AG09319 (cell line): ENCODE measurements around the gene MRPL33.
"Not testable (repeated sequence)": the region's sequence is repeated elsewhere in the genome, so short reads cannot be mapped to it uniquely, and the experiment has no call there.

Experiments used
- DNase-seq: peaks from one replicate; pipeline ENCODE4 v3.0.0-alpha.2; 2010; ENCODE audit warnings: low read depth; ENCODE audit errors: extremely low read depth
- TF ChIP-seq, protein P1 (sequence below): IDR thresholded peaks from 2 replicates; pipeline ENCODE4 v1.5.1; 2011; ENCODE audit warnings: low read depth, mild to moderate bottlenecking, inconsistent platforms, low read length, moderate library complexity

MRPL33 gene

DNA sequence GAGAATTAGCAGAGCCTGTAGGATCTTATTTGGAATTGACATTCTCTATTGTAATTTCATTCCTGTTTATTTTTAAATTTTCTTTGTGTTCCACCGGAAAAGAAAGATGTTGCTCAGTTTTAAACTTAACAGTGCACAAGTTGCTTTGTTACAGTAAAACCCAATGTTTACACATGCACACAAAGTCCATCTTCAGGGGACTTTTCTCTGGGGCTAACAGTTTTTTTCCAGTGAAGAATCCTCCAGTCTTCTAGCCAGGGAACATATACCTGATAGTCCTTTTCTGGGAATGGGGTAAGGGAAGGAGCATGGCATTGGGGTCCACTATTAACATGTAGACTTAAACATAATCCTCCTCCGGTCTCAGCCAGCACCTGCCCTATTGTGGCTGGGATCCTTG, 25.2 kb upstream of the MRPL33 start:
- TF ChIP-seq, protein P1, sequence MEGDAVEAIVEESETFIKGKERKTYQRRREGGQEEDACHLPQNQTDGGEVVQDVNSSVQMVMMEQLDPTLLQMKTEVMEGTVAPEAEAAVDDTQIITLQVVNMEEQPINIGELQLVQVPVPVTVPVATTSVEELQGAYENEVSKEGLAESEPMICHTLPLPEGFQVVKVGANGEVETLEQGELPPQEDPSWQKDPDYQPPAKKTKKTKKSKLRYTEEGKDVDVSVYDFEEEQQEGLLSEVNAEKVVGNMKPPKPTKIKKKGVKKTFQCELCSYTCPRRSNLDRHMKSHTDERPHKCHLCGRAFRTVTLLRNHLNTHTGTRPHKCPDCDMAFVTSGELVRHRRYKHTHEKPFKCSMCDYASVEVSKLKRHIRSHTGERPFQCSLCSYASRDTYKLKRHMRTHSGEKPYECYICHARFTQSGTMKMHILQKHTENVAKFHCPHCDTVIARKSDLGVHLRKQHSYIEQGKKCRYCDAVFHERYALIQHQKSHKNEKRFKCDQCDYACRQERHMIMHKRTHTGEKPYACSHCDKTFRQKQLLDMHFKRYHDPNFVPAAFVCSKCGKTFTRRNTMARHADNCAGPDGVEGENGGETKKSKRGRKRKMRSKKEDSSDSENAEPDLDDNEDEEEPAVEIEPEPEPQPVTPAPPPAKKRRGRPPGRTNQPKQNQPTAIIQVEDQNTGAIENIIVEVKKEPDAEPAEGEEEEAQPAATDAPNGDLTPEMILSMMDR, result no peak
- no peak for DNase-seq

DNA sequence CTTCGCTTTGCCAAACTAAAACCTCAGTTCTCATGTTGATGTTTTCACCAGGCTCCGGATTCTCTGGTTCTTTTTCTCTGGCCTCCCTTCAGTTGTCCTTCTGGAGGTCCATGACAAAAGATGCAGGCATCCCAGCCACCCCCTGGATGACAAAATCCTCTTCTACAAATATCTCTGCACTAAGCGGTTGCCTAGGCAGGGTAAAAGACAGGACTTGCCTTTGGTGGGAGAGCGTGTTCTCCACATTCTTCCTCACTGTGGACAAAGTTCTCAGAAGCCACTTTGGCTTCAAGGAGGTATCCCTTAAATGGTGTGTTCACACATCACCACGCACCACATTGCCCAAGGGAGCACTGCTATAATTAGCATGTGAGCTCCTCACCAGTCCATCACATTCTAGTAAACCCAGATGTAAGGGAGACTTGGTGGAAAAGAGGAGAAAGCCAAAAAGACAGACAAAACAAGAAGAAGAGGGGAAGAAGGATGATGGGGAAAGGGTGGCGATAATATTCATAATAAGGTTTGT, 23.6 kb upstream of the MRPL33 start:
- TF ChIP-seq, protein P1, result no peak
- DNase-seq, result no peak

DNA sequence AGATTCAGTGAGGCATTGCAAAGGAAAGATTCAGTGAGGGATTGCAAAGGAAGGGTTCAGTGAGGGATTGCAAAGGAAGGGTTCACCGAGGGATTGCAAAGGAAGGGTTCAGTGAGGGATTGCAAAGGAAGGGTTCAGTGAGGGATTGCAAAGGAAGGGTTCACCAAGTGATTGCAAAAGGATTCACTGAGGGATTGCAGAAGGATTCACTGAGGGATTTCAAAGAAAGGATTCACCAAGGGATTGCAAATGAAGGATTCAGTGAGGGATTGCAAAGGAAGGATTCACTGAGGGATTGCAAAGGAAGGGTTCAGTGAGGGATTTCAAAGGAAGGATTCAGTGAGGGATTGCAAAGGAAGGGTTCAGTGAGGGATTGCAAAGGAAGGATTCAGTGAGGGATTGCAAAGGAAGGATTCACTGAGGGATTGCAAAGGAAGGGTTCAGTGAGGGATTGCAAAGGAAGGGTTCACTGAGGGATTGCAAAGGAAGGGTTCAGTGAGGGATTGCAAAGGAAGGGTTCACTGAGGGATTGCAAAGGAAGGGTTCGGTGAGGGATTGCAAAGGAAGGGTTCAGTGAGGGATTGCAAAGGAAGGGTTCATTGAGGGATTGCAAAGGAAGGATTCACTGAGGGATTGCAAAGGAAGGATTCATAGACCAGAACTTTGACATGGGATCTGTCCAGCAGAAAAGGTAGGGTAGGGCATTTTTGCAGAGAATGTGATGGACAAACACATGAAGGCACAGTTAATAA, 22.5 kb upstream of the MRPL33 start:
- not testable (repeated sequence) for DNase-seq

DNA sequence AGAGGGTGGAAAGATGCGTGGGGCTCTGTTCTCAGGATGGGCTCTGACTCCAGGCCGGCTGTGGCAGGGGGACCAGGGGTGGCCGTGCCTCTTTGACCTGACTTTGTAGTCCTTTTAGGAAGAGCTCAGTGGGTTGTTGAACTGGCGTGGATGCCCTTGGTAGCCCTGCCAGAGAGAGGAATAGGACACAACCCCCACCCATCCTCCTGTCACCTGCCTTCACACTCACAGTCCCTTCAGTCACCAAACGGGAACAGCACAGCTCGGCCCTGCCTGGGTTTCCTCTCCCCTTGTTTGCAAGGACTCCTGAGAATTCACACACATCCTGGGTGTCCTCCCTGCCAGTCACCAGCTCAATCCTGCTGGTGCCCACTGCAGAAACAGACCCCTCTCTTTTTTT, 20.1 kb upstream of the MRPL33 start:
- no peak for DNase-seq
- TF ChIP-seq, protein P1, result no peak

DNA sequence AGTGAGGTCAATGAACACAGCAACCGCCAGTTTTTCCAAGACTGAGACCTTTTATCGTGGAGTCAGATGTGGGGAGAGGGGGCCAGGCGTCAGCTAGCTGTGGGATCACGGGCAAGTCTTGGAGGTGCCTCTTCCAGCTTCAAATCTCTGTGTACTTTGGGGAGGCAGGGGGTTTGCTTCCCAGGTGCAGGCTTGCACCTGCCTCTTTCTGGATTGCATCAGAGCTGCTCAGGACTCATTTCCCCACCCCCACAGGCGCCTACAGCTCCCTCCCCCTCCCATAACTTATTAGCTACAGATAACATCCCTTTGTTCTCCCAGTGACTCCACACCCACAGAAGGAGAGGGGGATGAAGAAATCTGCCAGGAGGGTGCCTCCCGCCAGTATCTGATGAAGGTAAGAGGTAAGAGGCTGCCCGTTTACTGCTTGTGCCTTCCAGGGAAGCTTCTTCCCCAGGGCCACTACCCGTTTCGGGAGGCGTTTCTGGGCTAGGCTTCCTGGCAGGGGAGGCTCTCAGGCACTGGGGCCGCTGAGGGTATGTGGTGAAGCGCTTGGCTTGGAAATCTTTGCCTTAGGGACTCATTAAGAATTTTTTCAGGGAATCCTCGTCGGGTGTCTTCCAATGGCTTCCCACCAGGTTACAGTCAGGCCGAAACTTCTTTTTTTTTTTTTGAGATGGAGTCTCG, 18.8 kb upstream of the MRPL33 start:
- TF ChIP-seq, protein P1, result no peak
- no peak for DNase-seq

DNA sequence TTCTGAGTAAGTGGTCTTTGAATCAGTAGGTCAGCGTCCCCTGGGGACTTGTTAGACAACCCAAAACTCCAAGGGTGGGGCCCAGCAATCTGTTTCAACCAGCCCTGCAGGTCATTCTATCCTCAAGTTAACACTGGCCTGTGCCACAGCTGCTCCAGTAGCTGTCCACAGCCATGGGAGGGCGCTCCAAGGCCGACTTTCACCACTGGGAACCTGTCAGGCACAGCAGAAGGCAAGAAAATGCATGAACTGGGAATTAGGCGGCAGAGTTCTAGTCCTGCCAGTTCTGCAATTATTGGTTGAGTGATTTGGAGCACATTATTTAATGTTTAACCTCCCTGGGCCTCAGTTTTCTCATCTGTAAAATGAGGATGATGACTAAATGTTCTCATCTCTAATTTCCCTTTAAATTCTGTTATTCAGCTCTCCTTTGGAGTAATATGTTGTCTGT, 17.4 kb upstream of the MRPL33 start:
- peak; percentile 52 for DNase-seq
- TF ChIP-seq, protein P1, result peak; percentile 97

DNA sequence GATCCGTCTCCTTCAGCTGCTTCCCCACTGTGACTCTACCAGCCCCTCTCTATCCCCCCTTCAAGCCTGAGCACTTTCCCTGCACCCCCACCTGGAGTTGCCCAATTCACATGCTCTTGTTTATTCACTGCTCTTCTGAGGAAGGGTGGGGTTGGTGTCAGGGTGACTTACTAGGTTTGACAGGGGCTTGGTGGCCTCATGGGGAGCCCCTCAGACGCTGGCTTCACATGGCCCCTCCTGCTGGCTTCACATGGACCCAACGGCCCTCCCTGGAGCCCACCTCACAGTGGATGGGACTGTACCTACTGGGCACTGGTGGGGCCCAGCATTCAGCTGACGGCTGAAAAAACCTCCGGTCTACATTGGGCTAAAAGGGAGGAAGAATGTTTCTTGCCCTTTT, 16.7 kb upstream of the MRPL33 start:
- no peak for DNase-seq
- TF ChIP-seq, protein P1, result no peak
